Measurements from ENCODE around the gene LIMCH1.

GRCh38 chr4:41545238-41545637 lies 7.3 kb downstream of the LIMCH1 start:
- no peak for TF ChIP-seq EZH2phosphoT487 (IDR thresholded peaks at IDR 0.05; ENCODE audit: borderline replicate concordance, low read length)
- no peak for TF ChIP-seq CTCF (conservative IDR thresholded peaks at IDR 0.05; ENCODE audit: low read depth, low read length)
- TF ChIP-seq EZH2 (IDR thresholded peaks at IDR 0.05; ENCODE audit: low read length, unreplicated experiment): no peak

All from PC-3 (cell line).